ENCODE data around the gene ZNF837. TPM values are rescaled to one million over a fixed set of nuclear protein-coding genes. Genes with fewer than 3 reads are reported as not detected.

ZNF837 gene
- total RNA-seq, 1 donor from 2014 or later = 0.89 TPM

DNA sequence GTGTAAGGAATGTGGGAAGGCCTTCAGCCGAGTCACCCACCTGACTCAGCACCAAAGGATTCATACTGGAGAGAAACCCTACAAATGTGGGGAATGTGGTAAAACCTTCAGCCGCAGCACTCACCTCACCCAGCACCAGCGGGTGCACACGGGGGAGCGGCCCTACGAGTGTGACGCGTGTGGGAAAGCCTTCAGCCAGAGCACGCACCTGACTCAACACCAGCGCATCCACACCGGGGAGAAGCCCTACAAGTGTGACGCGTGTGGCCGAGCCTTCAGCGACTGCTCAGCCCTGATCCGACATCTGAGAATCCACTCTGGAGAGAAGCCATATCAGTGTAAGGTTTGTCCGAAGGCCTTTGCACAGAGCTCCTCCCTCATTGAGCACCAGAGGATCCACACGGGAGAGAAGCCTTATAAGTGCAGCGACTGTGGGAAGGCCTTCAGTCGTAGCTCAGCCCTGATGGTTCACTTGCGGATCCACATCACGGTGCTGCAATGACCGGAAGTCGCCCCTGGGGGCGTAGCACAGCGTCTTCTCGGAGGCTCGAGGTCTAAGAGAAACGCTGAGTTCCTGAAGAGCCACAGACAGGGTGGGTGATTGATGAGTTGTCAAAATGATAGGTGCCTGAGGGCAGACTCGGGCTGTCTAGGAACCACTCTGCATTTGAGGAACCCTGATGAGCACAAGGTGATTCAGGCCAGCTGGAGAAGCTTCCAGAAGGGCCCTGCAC, 41.8 kb downstream of the ZNF837 start:
- Mint-ChIP-seq H3K36me3 (ENCODE audit: low read depth) (peaks cover 64% of the 10 kb centered on the region), H3K27me3 (no peaks in the 10 kb centered on the region), H3K4me1 (no peaks in the 10 kb centered on the region), H3K27ac (no peak overlapping the region), H3K4me3 (no peak overlapping the region), H3K9me3 (peaks cover 9% of the 10 kb centered on the region)
- no peak for DNase-seq
- intact Hi-C loops (cut with micrococcal nuclease) = no loop called here

DNA sequence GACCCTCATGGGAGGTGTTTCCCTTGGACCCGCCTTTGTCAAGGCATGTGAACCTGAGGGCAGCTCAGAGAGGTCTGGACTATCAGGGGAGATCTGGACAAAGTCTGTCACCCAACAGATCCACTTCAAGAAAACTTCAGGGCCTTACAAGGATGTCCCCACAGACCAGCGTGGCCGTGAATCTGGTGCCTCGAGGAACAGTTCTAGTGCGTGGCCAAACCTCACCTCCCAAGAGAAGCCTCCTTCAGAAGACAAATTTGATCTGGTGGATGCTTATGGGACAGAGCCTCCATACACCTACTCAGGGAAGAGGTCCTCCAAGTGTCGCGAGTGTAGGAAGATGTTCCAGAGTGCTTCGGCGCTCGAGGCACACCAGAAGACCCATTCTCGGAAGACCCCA, 42.5 kb downstream of the ZNF837 start:
- Mint-ChIP-seq H3K9me3 (peaks cover 9% of the 10 kb centered on the region), H3K4me3 (no peak overlapping the region), H3K27me3 (no peaks in the 10 kb centered on the region), H3K36me3 (ENCODE audit: low read depth) (peaks cover 64% of the 10 kb centered on the region), H3K4me1 (no peaks in the 10 kb centered on the region), H3K27ac (no peak overlapping the region)
- DNase-seq = no peak
- intact Hi-C loops (cut with micrococcal nuclease) = no loop called here

DNA sequence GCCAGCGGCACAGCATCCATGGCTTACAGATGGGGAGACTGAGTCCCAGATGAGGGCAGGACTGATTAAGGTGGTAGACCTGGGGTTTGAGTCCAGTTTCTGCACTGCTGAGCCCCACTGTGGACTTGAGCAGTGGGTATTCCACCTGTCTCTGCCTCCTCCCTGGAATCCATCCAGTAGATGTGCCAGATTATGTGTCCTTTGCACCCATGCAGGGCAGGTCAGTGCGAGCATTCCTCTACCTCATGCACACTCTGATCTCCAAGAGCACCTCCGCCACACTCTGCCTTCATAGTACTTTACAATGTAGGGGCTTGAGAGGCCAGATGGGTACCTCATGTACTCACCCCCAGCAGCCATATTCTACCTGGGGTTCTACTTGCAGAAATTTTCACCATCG, 44.0 kb downstream of the ZNF837 start:
- intact Hi-C loops (cut with micrococcal nuclease) = no loop called here
- Mint-ChIP-seq H3K4me3 (no peak overlapping the region), H3K27ac (no peak overlapping the region), H3K9me3 (peaks cover 9% of the 10 kb centered on the region), H3K36me3 (ENCODE audit: low read depth) (peaks cover 62% of the 10 kb centered on the region), H3K27me3 (no peaks in the 10 kb centered on the region), H3K4me1 (no peaks in the 10 kb centered on the region)
- no peak for DNase-seq

DNA sequence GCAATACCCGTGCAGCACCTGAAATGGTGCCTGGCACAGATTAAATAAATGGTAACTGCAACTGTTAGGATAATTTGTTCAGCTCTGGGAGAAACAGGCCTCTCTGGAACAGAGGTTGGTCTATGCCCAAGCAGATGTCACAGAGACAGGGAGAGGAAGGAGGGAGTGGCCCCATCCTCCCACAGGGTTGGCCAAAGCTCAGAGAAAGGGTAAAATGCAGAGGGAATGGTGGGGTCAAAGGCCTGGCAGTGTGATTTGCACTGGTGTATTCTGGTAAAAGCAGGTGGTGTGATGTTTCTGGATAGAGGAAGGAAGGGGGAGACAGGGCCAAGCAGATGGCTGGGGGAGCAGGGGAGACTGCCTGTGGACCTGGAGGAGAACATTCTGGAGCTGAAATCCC, 44.6 kb downstream of the ZNF837 start:
- H3K27ac Mint-ChIP-seq = no peak overlapping the region
- H3K27me3 Mint-ChIP-seq = no peaks in the 10 kb centered on the region
- intact Hi-C loops (cut with micrococcal nuclease) = no loop called here
- no peaks in the 10 kb centered on the region for H3K4me1 Mint-ChIP-seq
- H3K36me3 Mint-ChIP-seq (ENCODE audit: low read depth) = peaks cover 58% of the 10 kb centered on the region
- peaks cover 7% of the 10 kb centered on the region for H3K9me3 Mint-ChIP-seq
- no peak for DNase-seq
- no peak overlapping the region for H3K4me3 Mint-ChIP-seq

DNA sequence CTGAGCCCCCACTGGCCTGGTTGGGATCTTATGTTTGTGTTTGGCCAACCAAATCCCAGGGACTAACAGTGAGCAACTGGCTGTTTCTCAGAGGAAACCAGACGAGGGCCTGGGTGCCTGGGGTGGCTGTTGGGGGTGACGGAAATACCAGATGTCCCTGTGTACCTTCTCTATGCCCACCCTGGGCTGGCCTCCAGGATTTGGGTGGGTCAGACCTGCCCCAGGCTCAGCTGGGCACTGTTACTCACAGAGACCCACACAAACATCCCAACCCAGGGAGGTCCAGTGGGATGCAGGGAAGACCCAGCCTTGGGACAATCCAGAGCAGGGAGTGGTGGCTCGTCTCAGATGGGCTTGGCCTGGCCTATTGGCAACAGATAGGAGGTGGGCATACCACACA, 45.2 kb downstream of the ZNF837 start:
- H3K4me3 Mint-ChIP-seq = no peak overlapping the region
- intact Hi-C loops (cut with micrococcal nuclease) = no loop called here
- H3K27me3 Mint-ChIP-seq = no peaks in the 10 kb centered on the region
- DNase-seq = no peak
- peaks cover 53% of the 10 kb centered on the region for H3K36me3 Mint-ChIP-seq (ENCODE audit: low read depth)
- no peak overlapping the region for H3K27ac Mint-ChIP-seq
- peaks cover 6% of the 10 kb centered on the region for H3K9me3 Mint-ChIP-seq
- no peaks in the 10 kb centered on the region for H3K4me1 Mint-ChIP-seq

DNA sequence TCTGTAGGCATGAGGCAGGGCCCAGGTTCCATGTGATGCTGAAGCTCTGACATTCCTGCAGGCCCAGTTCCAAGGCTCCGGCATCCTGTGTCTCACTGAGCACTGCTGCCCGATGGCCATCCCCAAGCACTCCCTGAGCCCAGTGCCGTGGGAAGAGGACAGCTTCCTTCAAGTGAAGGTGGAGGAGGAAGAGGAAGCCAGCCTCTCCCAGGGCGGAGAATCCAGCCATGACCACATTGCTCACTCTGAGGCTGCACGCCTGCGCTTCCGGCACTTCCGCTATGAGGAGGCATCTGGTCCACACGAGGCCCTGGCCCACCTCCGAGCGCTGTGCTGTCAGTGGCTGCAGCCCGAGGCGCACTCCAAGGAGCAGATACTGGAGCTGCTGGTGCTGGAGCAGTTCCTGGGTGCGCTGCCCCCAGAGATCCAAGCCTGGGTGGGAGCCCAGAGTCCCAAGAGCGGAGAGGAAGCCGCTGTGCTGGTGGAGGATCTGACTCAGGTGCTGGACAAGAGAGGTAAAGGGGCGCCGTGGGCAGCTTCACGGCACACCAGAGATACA, 46.1 kb downstream of the ZNF837 start:
- H3K4me1 Mint-ChIP-seq = no peaks in the 10 kb centered on the region

DNA sequence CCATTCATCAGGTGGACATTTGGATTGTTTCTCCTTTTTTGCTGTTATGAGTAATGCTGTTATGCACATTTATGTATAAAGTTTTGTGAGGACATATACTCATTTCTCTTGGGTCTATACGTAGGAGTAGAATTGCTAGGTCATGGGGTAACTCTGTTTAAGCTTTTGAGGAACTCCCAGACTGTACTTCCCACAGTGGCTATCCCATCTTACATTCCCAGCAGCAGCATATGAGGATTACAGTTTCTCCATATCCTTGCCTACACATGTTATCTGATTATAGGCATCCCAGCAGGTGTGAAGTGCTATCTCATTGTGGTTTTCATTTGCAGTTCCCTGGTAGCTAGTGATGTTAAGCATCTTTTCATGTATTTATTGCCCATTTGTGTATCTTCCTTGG, 48.1 kb downstream of the ZNF837 start:
- intact Hi-C loops (cut with micrococcal nuclease) = no loop called here
- H3K27me3 Mint-ChIP-seq = no peaks in the 10 kb centered on the region
- no peak overlapping the region for H3K4me3 Mint-ChIP-seq
- no peaks in the 10 kb centered on the region for H3K9me3 Mint-ChIP-seq
- no peak overlapping the region for H3K27ac Mint-ChIP-seq
- peaks cover 27% of the 10 kb centered on the region for H3K36me3 Mint-ChIP-seq (ENCODE audit: low read depth)
- peaks cover 5% of the 10 kb centered on the region for H3K4me1 Mint-ChIP-seq
- DNase-seq = no peak

More for the DNA sequence above, 46.1 kb downstream of the ZNF837 start:
- intact Hi-C loops (cut with micrococcal nuclease) = no loop called here
- Mint-ChIP-seq H3K27me3 (no peaks in the 10 kb centered on the region), H3K4me3 (no peak overlapping the region), H3K36me3 (ENCODE audit: low read depth) (peaks cover 47% of the 10 kb centered on the region), H3K9me3 (peaks cover 2% of the 10 kb centered on the region), H3K27ac (no peak overlapping the region)
- no peak for DNase-seq

DNA sequence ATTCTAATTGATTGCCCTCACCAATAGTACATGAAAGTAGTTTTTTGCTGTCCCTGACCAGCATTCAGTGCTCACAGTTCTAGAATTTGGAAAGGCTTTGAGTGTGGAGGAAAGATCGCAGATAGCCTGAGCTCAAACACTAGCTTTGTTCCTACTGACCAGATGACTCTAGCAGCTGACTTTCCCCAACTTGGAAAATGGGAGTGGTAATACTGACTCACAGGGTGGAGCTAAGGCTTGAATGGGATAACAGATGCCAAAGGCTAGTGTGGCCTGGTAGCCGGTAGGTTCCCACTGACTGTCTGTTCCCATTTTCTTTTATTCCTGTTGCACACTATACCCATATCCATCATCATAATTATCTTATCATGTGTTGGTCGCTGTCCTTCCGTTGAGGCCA, 50.4 kb downstream of the ZNF837 start:
- no peaks in the 10 kb centered on the region for H3K9me3 Mint-ChIP-seq

DNA sequence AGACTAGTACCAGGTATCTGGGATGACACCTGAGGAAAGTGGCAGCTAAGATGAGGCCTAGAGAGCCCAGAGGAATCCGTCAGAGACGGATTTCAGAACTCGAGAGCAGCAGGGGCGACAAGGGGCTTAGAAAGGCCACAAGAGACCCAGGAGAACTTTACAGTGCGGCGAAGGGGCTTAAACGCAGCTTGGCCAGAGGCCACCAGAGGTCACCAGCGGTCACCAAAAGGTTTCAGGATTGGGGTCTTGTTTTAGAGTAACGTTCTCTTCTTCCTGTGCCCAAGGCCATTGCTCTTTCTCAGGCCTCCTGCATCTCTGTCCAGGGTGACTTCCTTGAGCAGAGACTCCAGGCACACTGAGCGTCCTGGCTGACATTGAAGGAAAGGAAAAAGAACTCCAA, 51.8 kb downstream of the ZNF837 start:
- Mint-ChIP-seq H3K4me3 (no peak overlapping the region), H3K36me3 (ENCODE audit: low read depth) (peaks cover 2% of the 10 kb centered on the region), H3K27ac (no peak overlapping the region), H3K9me3 (no peaks in the 10 kb centered on the region), H3K27me3 (no peaks in the 10 kb centered on the region), H3K4me1 (peaks cover 5% of the 10 kb centered on the region)
- no peak for DNase-seq
- intact Hi-C loops (cut with micrococcal nuclease) = no loop called here

More for the DNA sequence above, 50.4 kb downstream of the ZNF837 start:
- no peak for DNase-seq
- H3K27ac Mint-ChIP-seq = no peak overlapping the region
- H3K4me3 Mint-ChIP-seq = no peak overlapping the region
- H3K27me3 Mint-ChIP-seq = no peaks in the 10 kb centered on the region
- peaks cover 5% of the 10 kb centered on the region for H3K4me1 Mint-ChIP-seq
- H3K36me3 Mint-ChIP-seq (ENCODE audit: low read depth) = peaks cover 11% of the 10 kb centered on the region
- intact Hi-C loops (cut with micrococcal nuclease) = no loop called here

DNA sequence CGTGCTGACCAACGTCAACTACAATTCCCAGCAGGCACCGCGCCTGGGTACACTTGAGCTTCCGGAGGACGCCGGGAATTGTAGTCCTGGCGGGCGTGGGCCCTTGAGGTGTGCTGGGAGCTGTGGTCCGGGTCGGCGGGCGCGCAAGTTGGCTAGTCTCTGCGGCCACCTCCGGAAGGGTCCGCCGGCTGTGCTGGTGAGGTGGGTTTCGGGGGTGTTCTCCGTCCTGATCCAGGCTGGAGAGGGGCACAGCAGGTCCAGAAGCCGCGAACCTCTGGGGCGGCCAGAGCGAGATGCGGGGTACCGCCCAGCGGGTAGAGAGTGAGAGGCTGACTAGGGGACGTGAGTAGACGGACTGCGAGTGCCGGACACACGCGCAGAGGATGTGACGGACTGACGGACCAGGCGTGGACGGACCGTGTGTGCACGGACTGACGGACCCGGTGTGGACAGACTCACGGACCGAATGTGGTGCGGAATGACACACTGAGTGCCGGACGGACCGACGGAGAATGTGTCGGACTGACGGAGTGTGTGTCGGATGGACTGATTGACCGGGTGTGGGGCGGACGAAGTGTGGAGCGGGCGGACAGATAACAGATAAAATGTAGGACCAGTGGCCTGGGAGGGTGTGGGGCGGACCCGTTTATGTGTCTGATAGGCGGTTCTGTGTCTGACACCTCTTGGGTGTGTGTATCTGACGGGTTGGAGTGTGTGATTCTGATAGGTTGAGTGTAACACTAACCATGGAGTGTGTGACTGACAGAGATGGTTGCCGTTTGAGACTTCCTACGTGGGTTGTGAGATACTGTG, 53.7 kb downstream of the ZNF837 start, which contains the start of gene ZSCAN22:
Gene ZSCAN22, plus strand, starts transcription at position 81 of the 813 bp plus-strand sequence. CDS start 7,809 bp downstream, outside the sequence.
- H3K27ac Mint-ChIP-seq = no peak within 1 kb of the TSS
- intact Hi-C loops (cut with micrococcal nuclease) = loop anchor here (1.0 to 2.0 kb wide), 9 partner anchors 20 to 140 kb away; partner anchors contain the start of genes ERVK3-1, ZNF132, ZNF324 and ZNF497
- peak; percentile 97 for DNase-seq
- H3K27me3 Mint-ChIP-seq = no peaks in the 10 kb centered on the region
- peaks cover 5% of the 10 kb centered on the region for H3K4me1 Mint-ChIP-seq
- no peaks in the 10 kb centered on the region for H3K9me3 Mint-ChIP-seq
- peaks cover 10% of the 10 kb centered on the region for H3K36me3 Mint-ChIP-seq (ENCODE audit: low read depth)
- no peak within 1 kb of the TSS for H3K4me3 Mint-ChIP-seq

DNA sequence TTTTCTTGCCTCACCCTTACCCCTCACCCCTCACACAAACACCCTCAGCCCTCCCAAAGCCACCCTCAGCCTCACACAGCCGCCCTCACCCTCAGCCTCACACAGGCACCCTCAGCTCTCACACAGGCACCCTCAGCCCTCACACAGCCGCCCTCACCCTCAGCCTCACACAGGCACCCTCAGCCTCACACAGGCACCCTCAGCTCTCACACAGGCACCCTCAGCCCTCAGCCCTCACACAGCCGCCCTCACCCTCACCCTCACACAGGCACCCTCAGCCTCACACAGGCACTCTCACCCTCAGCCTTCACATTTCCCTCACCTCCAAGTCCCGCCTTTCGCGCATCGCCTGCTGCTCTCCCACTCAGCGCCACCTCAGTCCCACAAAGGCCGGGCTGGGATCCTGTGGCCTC, 54.3 kb downstream of the ZNF837 start:
- Mint-ChIP-seq H3K27me3 (no peaks in the 10 kb centered on the region), H3K36me3 (ENCODE audit: low read depth) (peaks cover 10% of the 10 kb centered on the region), H3K27ac (no peak overlapping the region), H3K9me3 (no peaks in the 10 kb centered on the region), H3K4me3 (no peak overlapping the region), H3K4me1 (peaks cover 5% of the 10 kb centered on the region)
- DNase-seq = peak; percentile 61
- intact Hi-C loops (cut with micrococcal nuclease) = loop anchor here (1.0 to 2.0 kb wide), 3 partner anchors 82 to 140 kb away; partner anchors contain the start of genes ZNF132, ZNF324 and ZNF584

DNA sequence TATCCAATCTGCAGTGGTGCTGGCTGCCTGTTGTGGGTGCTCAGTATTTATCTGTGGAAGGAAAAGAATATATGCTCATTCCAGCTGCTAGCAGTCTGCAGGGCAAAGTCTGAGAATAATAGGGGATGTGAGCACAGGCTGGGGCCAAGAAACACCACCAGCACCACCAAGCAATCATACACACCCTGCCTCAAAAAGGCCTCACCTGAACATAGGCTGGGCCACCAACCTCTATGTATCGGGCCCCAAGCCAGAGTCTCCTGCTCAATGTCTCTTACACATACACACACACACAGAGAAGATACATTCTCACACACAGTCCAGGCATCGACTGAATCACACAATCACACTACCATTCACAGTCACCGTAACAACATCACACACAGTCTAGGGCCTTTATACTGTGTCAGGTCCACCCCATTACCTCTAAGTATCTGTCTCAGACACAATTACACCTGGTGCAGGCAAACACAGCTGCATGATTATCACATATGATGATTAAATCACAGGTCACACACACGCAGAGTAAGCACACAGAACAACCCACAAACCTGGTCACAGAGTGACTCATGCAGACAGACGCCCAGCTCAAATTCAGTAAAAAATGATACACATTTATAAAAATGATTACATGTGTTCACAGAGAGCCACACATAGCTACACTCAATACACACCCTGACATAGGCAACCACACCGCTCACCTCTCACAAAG, 55.4 kb downstream of the ZNF837 start:
- DNase-seq = no peak
- peaks cover 5% of the 10 kb centered on the region for H3K4me1 Mint-ChIP-seq
- intact Hi-C loops (cut with micrococcal nuclease) = loop anchor here (1.0 to 2.0 kb wide), 3 partner anchors 83 to 141 kb away; partner anchors contain the start of genes ZNF132, ZNF324 and ZNF584

DNA sequence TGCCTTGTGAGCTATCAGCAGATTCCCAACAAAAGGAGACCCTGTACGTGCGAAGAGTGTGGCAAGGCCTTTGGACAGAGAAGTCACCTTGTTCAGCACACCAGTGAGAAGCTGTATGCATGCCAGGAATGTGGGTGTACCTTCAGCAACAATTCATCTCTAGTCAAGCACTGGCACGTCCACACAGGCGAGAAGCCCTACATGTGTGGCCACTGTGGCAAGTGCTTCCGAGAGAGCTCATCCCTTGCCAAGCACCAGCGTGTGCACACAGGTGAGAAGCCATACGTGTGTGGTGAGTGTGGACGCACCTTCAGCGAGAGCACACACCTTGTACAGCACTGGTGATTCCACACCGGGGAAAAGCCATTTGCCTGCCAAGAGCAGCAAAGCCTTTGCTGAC, 61.6 kb downstream of the ZNF837 start:
- no peak for DNase-seq
- no peaks in the 10 kb centered on the region for H3K4me1 Mint-ChIP-seq
- no peak overlapping the region for H3K27ac Mint-ChIP-seq
- H3K9me3 Mint-ChIP-seq = peaks cover 4% of the 10 kb centered on the region
- intact Hi-C loops (cut with micrococcal nuclease) = no loop called here
- no peak overlapping the region for H3K4me3 Mint-ChIP-seq
- H3K27me3 Mint-ChIP-seq = no peaks in the 10 kb centered on the region
- peaks cover 39% of the 10 kb centered on the region for H3K36me3 Mint-ChIP-seq (ENCODE audit: low read depth)

More for the DNA sequence above, 55.4 kb downstream of the ZNF837 start:
- H3K27ac Mint-ChIP-seq = no peak overlapping the region
- no peaks in the 10 kb centered on the region for H3K9me3 Mint-ChIP-seq
- H3K4me3 Mint-ChIP-seq = no peak overlapping the region
- H3K36me3 Mint-ChIP-seq (ENCODE audit: low read depth) = peaks cover 10% of the 10 kb centered on the region
- no peaks in the 10 kb centered on the region for H3K27me3 Mint-ChIP-seq
